Aorta (tissue), 5 donors: ENCODE data around the gene INPP5D. TPM values are rescaled to one million over a fixed set of nuclear protein-coding genes. Genes with fewer than 3 reads are reported as not detected.

Source experiments
- ATAC-seq: fragments of 200-7000 bp; cut with Tn5 transposase; one replicate; pipeline ENCODE4 v1.9.1; 2022; ENCODE audit warnings: moderate library complexity; ENCODE audit not compliant: low FRiP score
- DNase-seq, 2 donors: peaks; one replicate each; pipeline ENCODE4 v3.0.0-alpha.2; 2020
- H3K27ac ChIP-seq, 2 donors: one replicate each; pipeline ENCODE4 v1.5.1; 2013; ENCODE audit warnings: low read length in 2 of 2, mild to moderate bottlenecking in 2 of 2, moderate library complexity in 2 of 2, control low read depth in 1 of 2, inconsistent platforms in 1 of 2, low read depth in 1 of 2
- H3K27me3 ChIP-seq, 2 donors: one replicate each; pipeline ENCODE4 v1.6.1; 2013; ENCODE audit warnings: control low read depth in 1 of 2, low read length in 1 of 2, mild to moderate bottlenecking in 1 of 2, moderate library complexity in 1 of 2; ENCODE audit not compliant: insufficient read depth in 2 of 2, control insufficient read depth in 1 of 2
- H3K36me3 ChIP-seq, 2 donors: one replicate each; pipeline ENCODE4 v1.6.1; 2013; ENCODE audit warnings: control low read depth in 1 of 2, low read length in 1 of 2, mild to moderate bottlenecking in 1 of 2; ENCODE audit not compliant: insufficient read depth in 2 of 2, control insufficient read depth in 1 of 2
- H3K4me1 ChIP-seq, 2 donors: one replicate each; pipeline ENCODE4 v1.6.1; 2013; ENCODE audit warnings: low read length in 2 of 2, control low read depth in 1 of 2, mild to moderate bottlenecking in 1 of 2, moderate library complexity in 1 of 2; ENCODE audit not compliant: insufficient read depth in 2 of 2, control insufficient read depth in 1 of 2
- H3K4me3 ChIP-seq, 2 donors: one replicate each; pipeline ENCODE4 v1.5.1; 2013; ENCODE audit warnings: low read length in 2 of 2, control low read depth in 1 of 2, mild to moderate bottlenecking in 1 of 2
- H3K9me3 ChIP-seq: one replicate; pipeline ENCODE4 v1.6.1; 2013; ENCODE audit warnings: mild to moderate bottlenecking, low read length; ENCODE audit not compliant: control insufficient read depth
- WGBS, 2 donors: extraction: QIAGEN DNeasy Blood & Tissue Kit; methylation state at CpG; one replicate each; pipeline ENCODE4 v1.1.7; 2013; 5-methylcytosine and 5-hydroxymethylcytosine counted together
- intact Hi-C, 2 donors: fragments of 100-400 bp; cut with DNase I; formaldehyde crosslinking; loops; one replicate each; pipeline versions ENCODE4 v1.14.2 to v1.15.0; 2022
- polyA plus RNA-seq, 2 donors: library from polyadenylated mRNA; stranded (reverse); fragments of 200-250 nt; gene quantifications; one replicate each; pipeline ENCODE4 v1.2.3, GENCODE V29; 2013
- total RNA-seq, 2 donors: library from RNA; stranded (reverse); fragmentation: NEBNext Ultra II Directional; extraction: Animal tissue kit (Norgen Biotek cat#: 25700); gene quantifications; one replicate each; pipeline ENCODE4 v1.2.1, GENCODE V29; 2021
- donor health status: healthy with polysubstance abuse.
- donor health status: Bipolar disorder and iron deficiency.
- donor health status: DM: no; HTN: no; CAD: no.
- donor health status: DM: no; HTN: no; CAD: no.
- donor health status: DM: yes; HTN: yes; CAD: no.

Gene INPP5D
- total and polyA plus RNA-seq, 4 donors: 0.95 to 51.2 (median 17.2) TPM

DNA sequence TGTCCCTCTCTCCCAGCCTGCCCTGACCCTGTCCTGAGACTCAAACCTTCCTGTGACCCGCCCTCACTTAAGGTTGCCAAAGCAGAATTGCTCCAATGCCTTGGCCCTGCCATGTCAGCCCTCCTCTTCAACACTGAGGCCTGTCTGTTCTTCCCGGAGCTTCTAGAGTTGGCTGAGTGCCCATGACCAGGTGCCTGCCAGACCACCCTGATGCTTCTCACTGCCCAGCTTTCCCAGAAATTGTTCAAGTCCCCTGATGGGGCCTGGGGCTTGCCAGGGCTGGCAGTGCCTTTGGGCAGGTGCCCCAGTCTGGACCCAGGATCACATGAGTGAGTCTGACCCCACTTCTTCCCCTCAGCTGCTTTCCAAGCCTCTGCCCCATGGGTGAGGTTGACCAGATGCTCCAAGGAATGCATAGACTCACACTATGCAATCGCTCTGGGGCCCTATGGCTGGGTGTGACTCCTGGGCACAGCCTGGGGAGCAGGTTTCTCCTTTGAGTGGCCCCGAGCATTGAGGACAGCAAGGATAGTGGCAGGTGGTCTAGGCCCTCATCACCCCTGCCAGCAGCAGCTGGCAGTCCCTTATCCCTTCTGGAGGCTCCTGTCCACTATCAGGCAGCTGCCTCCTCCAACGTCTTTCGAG, 3.1 kb upstream of the INPP5D start:
- H3K9me3 ChIP-seq: no peaks in the 10 kb centered on the region
- no peak for ATAC-seq
- whole genome bisulfite sequencing, 2 donors: 84 to 86% methylated on average over 6 of the region's 6 CpGs
- H3K36me3 ChIP-seq: no peaks in the 10 kb centered on the region
- H3K4me3 ChIP-seq: no peak overlapping the region
- no peaks in the 10 kb centered on the region for H3K27me3 ChIP-seq
- H3K27ac ChIP-seq: no peak overlapping the region
- no peaks in the 10 kb centered on the region for H3K4me1 ChIP-seq
- DNase-seq: peak in 1 of 2 donors; percentile 38
- intact Hi-C loops: no loop called here

DNA sequence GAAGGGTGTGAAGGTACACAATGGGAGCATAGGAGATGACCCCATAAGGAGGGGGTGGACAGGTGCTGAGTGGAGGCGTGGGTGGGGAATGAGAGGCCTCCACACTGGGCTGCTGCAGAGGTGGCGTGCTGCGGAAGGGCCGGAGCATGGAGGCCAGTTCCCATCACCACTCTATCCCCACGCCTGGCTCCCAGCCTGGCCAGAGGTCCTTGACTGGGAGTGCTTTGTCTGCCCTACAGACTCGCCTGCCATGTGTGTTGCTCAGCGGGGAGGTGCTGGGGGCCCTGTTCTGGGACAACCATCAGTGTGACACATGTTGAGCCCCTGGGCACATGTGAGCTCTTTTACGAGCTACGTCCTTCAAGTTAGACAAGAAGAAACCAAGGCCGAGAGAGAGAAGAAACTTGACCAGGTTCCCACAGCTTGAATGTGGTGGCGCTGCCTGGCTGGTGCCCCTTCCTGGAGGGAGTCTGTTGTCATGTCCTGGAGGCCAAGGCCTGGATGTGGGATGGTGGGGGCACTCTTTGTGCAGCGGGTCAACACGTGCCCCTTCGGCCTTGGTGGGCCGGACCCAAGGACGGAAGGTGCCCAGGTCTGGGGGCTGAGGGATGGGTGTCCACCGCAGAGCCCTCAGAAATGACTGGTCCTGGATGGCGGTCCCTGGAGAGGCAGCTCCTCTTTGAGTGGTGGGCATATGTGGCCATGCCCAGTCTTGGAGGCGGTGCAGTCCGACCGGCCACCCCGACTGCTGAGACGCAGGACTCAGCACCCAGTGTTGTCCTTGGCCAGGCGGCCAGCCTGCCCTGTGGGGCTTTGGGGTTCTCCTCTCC, 1.2 kb upstream of the INPP5D start:
- ATAC-seq (no peak), DNase-seq (peak in 1 of 2 donors; percentile 76)
- Histone ChIP-seq H3K27me3 (no peaks in the 10 kb centered on the region), H3K4me1 (no peaks in the 10 kb centered on the region), H3K9me3 (no peaks in the 10 kb centered on the region), H3K27ac (no peak overlapping the region), H3K4me3 (no peak overlapping the region), H3K36me3 (no peaks in the 10 kb centered on the region)
- WGBS, 2 donors: 95 to 96% methylated on average over 24 of the region's 24 CpGs
- intact Hi-C loops: no loop called here

DNA sequence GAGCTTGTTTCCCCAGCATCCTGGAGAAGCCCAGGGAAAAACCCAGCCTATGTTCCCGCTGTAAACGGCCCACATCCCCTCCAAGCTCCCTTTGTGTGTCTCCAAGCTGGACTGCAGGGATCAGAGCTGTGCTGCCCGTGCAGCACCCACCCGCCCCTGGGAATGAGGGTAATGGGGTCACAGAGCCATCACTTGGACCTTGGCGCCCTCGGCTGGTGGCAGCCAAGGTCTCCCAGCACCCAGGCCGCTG, 670 bp upstream of the INPP5D start:
- no peaks in the 10 kb centered on the region for H3K27me3 ChIP-seq
- no peak overlapping the region for H3K27ac ChIP-seq
- DNase-seq (no peak), ATAC-seq (no peak)
- no peaks in the 10 kb centered on the region for H3K36me3 ChIP-seq
- 72 to 85% methylated on average over 7 of the region's 7 CpGs for WGBS, 2 donors
- H3K4me3 ChIP-seq: no peak overlapping the region
- H3K9me3 ChIP-seq: no peaks in the 10 kb centered on the region
- no peaks in the 10 kb centered on the region for H3K4me1 ChIP-seq
- intact Hi-C loops: no loop called here

DNA sequence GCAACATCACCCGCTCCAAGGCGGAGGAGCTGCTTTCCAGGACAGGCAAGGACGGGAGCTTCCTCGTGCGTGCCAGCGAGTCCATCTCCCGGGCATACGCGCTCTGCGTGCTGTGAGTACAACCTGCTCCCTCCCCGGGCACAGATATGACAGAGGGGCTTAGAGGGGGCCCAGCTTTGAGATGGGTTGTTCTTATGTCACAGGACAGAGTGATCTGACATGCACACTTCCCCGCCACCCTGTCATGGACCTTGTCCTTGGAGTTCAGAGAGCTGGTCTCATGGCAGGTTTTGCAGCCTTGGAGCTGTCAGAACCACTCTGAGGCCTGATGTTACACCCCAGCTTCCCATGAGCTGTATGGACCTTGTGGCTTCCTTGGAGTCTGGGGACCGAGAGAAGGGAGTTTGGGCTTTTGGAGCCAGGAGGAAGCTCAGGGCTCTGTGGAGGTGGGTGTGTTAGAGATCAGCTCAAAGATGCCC, 398 bp downstream of the INPP5D start:
- no peak overlapping the region for H3K27ac ChIP-seq
- H3K9me3 ChIP-seq: no peaks in the 10 kb centered on the region
- 88 to 91% methylated on average over 13 of the region's 13 CpGs for whole genome bisulfite sequencing, 2 donors
- H3K27me3 ChIP-seq: no peaks in the 10 kb centered on the region
- H3K4me3 ChIP-seq: no peak overlapping the region
- H3K36me3 ChIP-seq: no peaks in the 10 kb centered on the region
- intact Hi-C loops: no loop called here
- H3K4me1 ChIP-seq: no peaks in the 10 kb centered on the region
- DNase-seq (no peak), ATAC-seq (peak; percentile 5)

DNA sequence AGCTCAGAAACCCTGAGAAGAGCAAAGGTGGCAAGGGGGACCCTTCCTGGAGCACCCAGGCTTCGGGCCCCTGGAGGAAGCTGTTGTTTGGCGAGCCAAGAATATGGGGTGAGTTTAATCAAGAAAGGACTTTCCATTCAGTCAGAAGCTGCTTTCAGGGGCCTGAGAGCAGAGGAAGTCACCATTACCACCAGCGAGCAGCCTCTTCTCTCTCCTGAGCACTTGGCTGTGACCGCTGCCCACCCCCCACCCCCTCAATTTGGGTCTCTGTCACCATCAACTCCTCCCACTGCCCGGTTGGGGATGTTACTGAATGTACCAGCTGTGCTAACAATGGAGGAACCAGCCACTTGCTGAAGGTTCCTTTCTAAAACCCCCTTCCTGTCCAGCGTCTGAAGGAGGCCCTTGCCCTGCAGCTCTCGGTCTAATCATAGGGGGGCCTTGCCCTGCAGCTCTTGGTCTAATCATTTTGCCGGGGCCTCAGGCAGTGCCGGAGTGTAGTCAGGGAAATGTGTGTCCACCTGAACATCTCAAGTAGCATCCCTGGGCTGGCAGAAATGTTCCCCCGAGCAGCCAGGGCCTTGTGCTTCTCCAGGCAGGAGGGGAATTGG, 943 bp downstream of the INPP5D start:
- WGBS, 2 donors: 85 to 90% methylated on average over 10 of the region's 10 CpGs
- Histone ChIP-seq H3K9me3 (no peaks in the 10 kb centered on the region), H3K36me3 (no peaks in the 10 kb centered on the region), H3K4me1 (no peaks in the 10 kb centered on the region), H3K27me3 (no peaks in the 10 kb centered on the region), H3K4me3 (no peak overlapping the region), H3K27ac (no peak overlapping the region)
- ATAC-seq (no peak), DNase-seq (peak in 1 of 2 donors; percentile 26)
- intact Hi-C loops: no loop called here

DNA sequence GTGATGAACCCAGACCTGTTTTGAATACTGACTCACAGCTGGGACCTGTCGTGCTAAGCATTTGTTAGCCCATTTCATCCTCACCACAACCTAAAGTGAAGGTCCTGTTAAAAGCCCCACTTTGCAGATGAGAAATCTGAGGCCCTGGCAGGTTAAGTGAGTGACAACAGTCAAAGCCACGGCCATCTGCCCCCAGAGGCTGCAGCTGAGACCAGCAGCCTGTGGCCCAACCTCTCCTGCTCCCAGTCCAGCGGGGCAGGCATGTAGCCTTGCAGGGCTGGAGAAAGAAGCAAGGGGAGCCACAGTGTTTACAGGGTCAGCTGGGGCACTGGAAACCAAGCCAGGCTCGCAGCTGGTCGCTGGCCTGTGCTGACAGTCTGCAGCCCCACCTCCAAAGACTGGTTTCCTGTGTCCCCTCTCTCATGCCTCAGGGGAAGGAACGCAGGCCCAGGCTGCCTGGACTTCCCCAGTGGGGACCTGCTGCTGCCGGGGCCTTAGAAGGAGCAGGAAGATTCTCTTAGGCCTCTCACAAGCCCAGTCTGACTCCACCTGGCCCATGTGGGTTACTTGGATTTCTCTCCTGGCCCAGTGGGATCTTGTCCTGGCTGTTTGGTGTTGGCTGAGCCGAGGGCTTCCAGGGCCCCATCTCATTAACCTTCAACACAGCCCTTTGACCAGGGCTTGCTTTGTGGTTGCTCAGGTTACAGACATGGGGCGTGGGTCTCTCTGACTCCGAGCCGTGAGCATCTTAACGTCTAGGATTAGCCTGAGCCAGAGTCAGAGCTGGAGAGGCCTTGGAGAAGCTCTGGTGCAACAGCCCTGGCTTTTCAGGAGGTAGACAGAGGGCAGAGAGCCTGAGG, 1.7 kb downstream of the INPP5D start:
- ATAC-seq (peak; percentile 31), DNase-seq (peak; percentile 67 to 80)
- Histone ChIP-seq H3K4me1 (no peaks in the 10 kb centered on the region), H3K27ac (no peak overlapping the region), H3K27me3 (no peaks in the 10 kb centered on the region), H3K4me3 (no peak overlapping the region), H3K36me3 (no peaks in the 10 kb centered on the region), H3K9me3 (no peaks in the 10 kb centered on the region)
- 72 to 75% methylated on average over 12 of the region's 12 CpGs for WGBS, 2 donors
- intact Hi-C loops: no loop called here

DNA sequence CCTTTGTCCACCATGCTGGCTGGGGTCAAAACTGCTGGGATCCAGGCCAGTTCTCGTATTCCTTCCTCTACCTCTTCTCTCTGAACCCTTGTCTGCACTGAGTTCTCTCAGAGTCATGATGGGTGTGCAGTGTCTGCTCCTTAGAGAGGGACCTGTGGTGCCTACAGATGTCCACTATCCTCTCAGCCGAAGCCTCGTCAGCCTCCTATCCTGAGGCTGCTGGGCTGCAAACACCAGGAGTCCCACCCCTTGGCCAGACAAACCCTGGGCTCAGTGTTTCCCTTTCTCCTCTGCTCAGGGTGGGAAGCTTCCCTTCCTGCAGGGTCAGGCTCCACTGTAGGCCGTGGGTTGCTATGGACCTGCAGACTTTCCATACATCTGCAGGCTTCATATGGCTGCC, 2.3 kb downstream of the INPP5D start:
- WGBS, 2 donors: 82 to 87% methylated on average over 4 of the region's 4 CpGs
- H3K4me1 ChIP-seq: no peaks in the 10 kb centered on the region
- ATAC-seq (no peak), DNase-seq (peak in 1 of 2 donors; percentile 50)
- H3K36me3 ChIP-seq: no peaks in the 10 kb centered on the region
- no peaks in the 10 kb centered on the region for H3K9me3 ChIP-seq
- no peak overlapping the region for H3K27ac ChIP-seq
- intact Hi-C loops: no loop called here
- H3K4me3 ChIP-seq: no peak overlapping the region
- H3K27me3 ChIP-seq: no peaks in the 10 kb centered on the region

DNA sequence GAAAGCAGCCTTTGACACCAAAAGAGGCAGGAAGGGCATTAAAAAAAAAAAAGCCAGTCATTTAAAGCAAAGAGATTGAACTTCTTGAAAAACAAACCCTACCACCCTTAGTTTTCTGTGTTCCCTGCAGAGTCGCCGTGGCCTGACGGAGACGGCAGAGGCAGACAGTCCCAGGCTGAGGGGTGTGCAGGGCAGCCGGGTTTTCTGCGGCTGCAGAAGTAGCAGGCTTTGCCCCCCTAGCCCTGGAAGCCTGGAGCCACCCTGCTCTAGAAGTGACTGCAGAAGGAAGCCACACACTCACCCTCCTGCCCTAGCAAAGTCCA, 2.8 kb downstream of the INPP5D start:
- Histone ChIP-seq H3K4me3 (no peak overlapping the region), H3K27ac (no peak overlapping the region), H3K27me3 (no peaks in the 10 kb centered on the region), H3K4me1 (no peaks in the 10 kb centered on the region), H3K36me3 (no peaks in the 10 kb centered on the region), H3K9me3 (no peaks in the 10 kb centered on the region)
- 93% methylated on average over 6 of the region's 6 CpGs for WGBS, 2 donors
- intact Hi-C loops: no loop called here
- DNase-seq (no peak), ATAC-seq (no peak)
